Esophagus muscularis mucosa (tissue), 4 donors: ENCODE results near the gene SRRM4. TPM values are rescaled to one million over a fixed set of nuclear protein-coding genes. Genes with fewer than 3 reads are reported as not detected.

ENCODE experiments used
- DNase-seq: peaks from one replicate; pipeline ENCODE4 v3.0.0-alpha.2; 2017; ENCODE audit errors: extremely low spot score
- H3K27ac ChIP-seq, 4 donors: fragments of 200-600 bp; sonication (generic); replicated peaks in 1 of 4; 1 replicate in 3 of 4; 2 replicates in 1 of 4; pipeline ENCODE4 v1.5.1; 2016 to 2019; ENCODE audit warnings: mild to moderate bottlenecking in 1 of 4
- H3K27me3 ChIP-seq, 4 donors: fragments of 200-600 bp; sonication (generic); one replicate each; pipeline versions ENCODE4 v1.5.1 to v1.6.0; 2016 to 2019
- H3K36me3 ChIP-seq, 4 donors: fragments of 200-600 bp; sonication (generic); one replicate each; pipeline ENCODE4 v1.5.1; 2016 to 2019
- H3K4me1 ChIP-seq, 4 donors: fragments of 200-600 bp; sonication (generic); one replicate each; pipeline ENCODE4 v1.5.1; 2016 to 2019
- H3K4me3 ChIP-seq, 4 donors: fragments of 200-600 bp; sonication (generic); 1 replicate in 2 of 4; 2 replicates in 2 of 4; pipeline ENCODE4 v1.5.1; 2016 to 2019; ENCODE audit warnings: mild to moderate bottlenecking in 4 of 4, moderate library complexity in 1 of 4
- H3K9me3 ChIP-seq, 4 donors: fragments of 200-600 bp; sonication (generic); 1 replicate in 3 of 4; 2 replicates in 1 of 4; pipeline ENCODE4 v1.5.1; 2016 to 2019
- EP300 ChIP-seq: sonication (generic); formaldehyde crosslinking; IDR thresholded peaks from one replicate; pipeline ENCODE4 v1.6.1; 2017; ENCODE audit warnings: antibody characterized with exemption
- POLR2A ChIP-seq: fragments of 450-650 bp; IDR thresholded peaks from one replicate; pipeline ENCODE4 v1.6.1; 2017; ENCODE audit warnings: antibody characterized with exemption, moderate library complexity, mild to moderate bottlenecking, low read depth
- POLR2AphosphoS5 ChIP-seq, 2 donors: sonication (generic); formaldehyde crosslinking; IDR thresholded peaks; one replicate each; pipeline ENCODE4 v1.6.1; 2017; ENCODE audit warnings: antibody characterized with exemption in 2 of 2
- WGBS: methylation state at CpG from one replicate; pipeline ENCODE4 v1.1.5; 2018; 5-methylcytosine and 5-hydroxymethylcytosine counted together
- intact Hi-C: fragments of 100-400 bp; cut with DNase I; formaldehyde crosslinking; loops from one replicate; pipeline ENCODE4 v1.15.1; 2023
- total RNA-seq, 4 donors: library from RNA; depleted of rRNA; stranded (reverse); fragments of >200 nt; gene quantifications; one replicate each; pipeline versions ENCODE4 v1.1.0 to v1.2.1, GENCODE V29; 2016
- TF ChIP-seq, protein P1 (sequence below), 3 experiments: fragments of 200-600 bp in 2 of 3; fragments of 450-650 bp in 1 of 3; sonication (generic) in 2 of 3; IDR thresholded peaks; one replicate each; pipeline ENCODE4 v1.5.1; 2017 to 2019; ENCODE audit warnings: antibody characterized with exemption in 3 of 3, mild to moderate bottlenecking in 2 of 3, moderate library complexity in 1 of 3

Gene SRRM4
- total RNA-seq, 4 donors from 2014 or later, result not detected

- DNase-seq, result no peak
- WGBS, result 79% methylated on average over 7 of the region's 7 CpGs
- H3K36me3 ChIP-seq, result no peaks in the 10 kb centered on the region
- peaks cover 0 to 10% (median 5%) of the 10 kb centered on the region in 4 donors for H3K4me1 ChIP-seq
- no peak overlapping the region for H3K27ac ChIP-seq
- H3K9me3 ChIP-seq, result no peaks in the 10 kb centered on the region
- no peak overlapping the region for H3K4me3 ChIP-seq
- peaks cover 0 to 12% (median 0%) of the 10 kb centered on the region in 4 donors for H3K27me3 ChIP-seq
- intact Hi-C loops, result no loop called here
- TF ChIP-seq POLR2AphosphoS5 (IDR thresholded peaks at IDR 0.05) (no peak), EP300 (no peak), POLR2A (no peak)
- TF ChIP-seq, protein P1, sequence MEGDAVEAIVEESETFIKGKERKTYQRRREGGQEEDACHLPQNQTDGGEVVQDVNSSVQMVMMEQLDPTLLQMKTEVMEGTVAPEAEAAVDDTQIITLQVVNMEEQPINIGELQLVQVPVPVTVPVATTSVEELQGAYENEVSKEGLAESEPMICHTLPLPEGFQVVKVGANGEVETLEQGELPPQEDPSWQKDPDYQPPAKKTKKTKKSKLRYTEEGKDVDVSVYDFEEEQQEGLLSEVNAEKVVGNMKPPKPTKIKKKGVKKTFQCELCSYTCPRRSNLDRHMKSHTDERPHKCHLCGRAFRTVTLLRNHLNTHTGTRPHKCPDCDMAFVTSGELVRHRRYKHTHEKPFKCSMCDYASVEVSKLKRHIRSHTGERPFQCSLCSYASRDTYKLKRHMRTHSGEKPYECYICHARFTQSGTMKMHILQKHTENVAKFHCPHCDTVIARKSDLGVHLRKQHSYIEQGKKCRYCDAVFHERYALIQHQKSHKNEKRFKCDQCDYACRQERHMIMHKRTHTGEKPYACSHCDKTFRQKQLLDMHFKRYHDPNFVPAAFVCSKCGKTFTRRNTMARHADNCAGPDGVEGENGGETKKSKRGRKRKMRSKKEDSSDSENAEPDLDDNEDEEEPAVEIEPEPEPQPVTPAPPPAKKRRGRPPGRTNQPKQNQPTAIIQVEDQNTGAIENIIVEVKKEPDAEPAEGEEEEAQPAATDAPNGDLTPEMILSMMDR (IDR thresholded peaks at IDR 0.05), result no peak
These were observed 176.6 kb downstream of the SRRM4 start for GRCh38 chr12:119157978-119158377.

GRCh38 chr12:119158402-119158801 lies 177.1 kb downstream of the SRRM4 start:
- H3K27ac ChIP-seq, result no peak overlapping the region
- H3K4me1 ChIP-seq, result peaks cover 0 to 10% (median 3%) of the 10 kb centered on the region in 4 donors
- no peak overlapping the region for H3K4me3 ChIP-seq
- intact Hi-C loops, result no loop called here
- no peaks in the 10 kb centered on the region for H3K36me3 ChIP-seq
- TF ChIP-seq EP300 (no peak), POLR2AphosphoS5 (IDR thresholded peaks at IDR 0.05) (no peak), POLR2A (no peak)
- TF ChIP-seq, protein P1 (IDR thresholded peaks at IDR 0.05), result no peak
- DNase-seq, result no peak
- peaks cover 0 to 8% (median 0%) of the 10 kb centered on the region in 4 donors for H3K27me3 ChIP-seq
- no peaks in the 10 kb centered on the region for H3K9me3 ChIP-seq
- 93% methylated on average over 5 of the region's 7 CpGs for WGBS

- no peaks in the 10 kb centered on the region for H3K9me3 ChIP-seq
- no peaks in the 10 kb centered on the region for H3K27me3 ChIP-seq
- H3K4me1 ChIP-seq, result peaks cover 0 to 10% (median 3%) of the 10 kb centered on the region in 4 donors
- DNase-seq, result no peak
- no peak for TF ChIP-seq EP300
- TF ChIP-seq, protein P1 (IDR thresholded peaks at IDR 0.05), result no peak
- TF ChIP-seq POLR2AphosphoS5 (IDR thresholded peaks at IDR 0.05), result no peak
- TF ChIP-seq POLR2A, result no peak
- no peak overlapping the region for H3K27ac ChIP-seq
- no peaks in the 10 kb centered on the region for H3K36me3 ChIP-seq
- no peak overlapping the region for H3K4me3 ChIP-seq
- WGBS, result 81% methylated on average over 2 of the region's 2 CpGs
- intact Hi-C loops, result no loop called here
These were observed 178.5 kb downstream of the SRRM4 start for GRCh38 chr12:119159844-119160243.

GRCh38 chr12:119167902-119168301 lies 186.6 kb downstream of the SRRM4 start:
- Histone ChIP-seq H3K9me3 (no peaks in the 10 kb centered on the region), H3K36me3 (no peaks in the 10 kb centered on the region), H3K4me3 (no peak overlapping the region), H3K27ac (no peak overlapping the region), H3K4me1 (no peaks in the 10 kb centered on the region), H3K27me3 (no peaks in the 10 kb centered on the region)
- 82% methylated on average over 3 of the region's 3 CpGs for WGBS
- DNase-seq, result no peak
- TF ChIP-seq POLR2AphosphoS5 (IDR thresholded peaks at IDR 0.05), result no peak
- no peak for TF ChIP-seq EP300
- TF ChIP-seq POLR2A, result no peak
- TF ChIP-seq, protein P1 (IDR thresholded peaks at IDR 0.05), result no peak
- intact Hi-C loops, result no loop called here

GRCh38 chr12:119168721-119169120 lies 187.4 kb downstream of the SRRM4 start:
- 82% methylated on average over 3 of the region's 3 CpGs for WGBS
- H3K4me1 ChIP-seq, result no peaks in the 10 kb centered on the region

More at GRCh38 chr12:119168721-119169120, 187.4 kb downstream of the SRRM4 start:
- no peaks in the 10 kb centered on the region for H3K27me3 ChIP-seq
- DNase-seq, result no peak
- H3K36me3 ChIP-seq, result no peaks in the 10 kb centered on the region
- no peak overlapping the region for H3K27ac ChIP-seq
- TF ChIP-seq, protein P1 (IDR thresholded peaks at IDR 0.05), result no peak
- no peak for TF ChIP-seq POLR2AphosphoS5 (IDR thresholded peaks at IDR 0.05)
- no peak overlapping the region for H3K4me3 ChIP-seq
- intact Hi-C loops, result no loop called here
- H3K9me3 ChIP-seq, result no peaks in the 10 kb centered on the region
